Duodenal mucosa (tissue), 2 donors: ENCODE data around the gene VAPB.

Source experiments
- H3K27ac ChIP-seq: one replicate; pipeline ENCODE4 v1.7.0; 2013; ENCODE audit warnings: low read depth, low read length
- H3K27me3 ChIP-seq, 2 donors: one replicate each; pipeline ENCODE4 v1.7.0; 2013; ENCODE audit warnings: low read length in 2 of 2, control low read depth in 1 of 2; ENCODE audit not compliant: insufficient read depth in 2 of 2, control insufficient read depth in 1 of 2
- H3K36me3 ChIP-seq, 2 donors: one replicate each; pipeline ENCODE4 v1.7.0; 2013; ENCODE audit warnings: low read length in 2 of 2, control low read depth in 1 of 2; ENCODE audit not compliant: insufficient read depth in 2 of 2, control insufficient read depth in 1 of 2
- H3K4me1 ChIP-seq, 2 donors: one replicate each; pipeline ENCODE4 v1.7.0; 2013; ENCODE audit warnings: low read length in 2 of 2, control low read depth in 1 of 2; ENCODE audit not compliant: insufficient read depth in 2 of 2, control insufficient read depth in 1 of 2
- H3K4me3 ChIP-seq, 2 donors: one replicate each; pipeline ENCODE4 v1.7.0; 2013; ENCODE audit warnings: low read length in 2 of 2, low read depth in 1 of 2
- H3K9ac ChIP-seq, 2 donors: one replicate each; pipeline ENCODE4 v1.7.0; 2013; ENCODE audit warnings: low read length in 2 of 2, low read depth in 1 of 2
- H3K9me3 ChIP-seq, 2 donors: one replicate each; pipeline ENCODE4 v1.7.0; 2013; ENCODE audit warnings: low read length in 2 of 2, control low read depth in 1 of 2; ENCODE audit not compliant: control insufficient read depth in 1 of 2

The VAPB gene

GRCh38 chr20:58467572-58468527, 78.8 kb downstream of the VAPB start:
- H3K27ac ChIP-seq, result no peak overlapping the region
- H3K4me3 ChIP-seq, result no peak overlapping the region
- H3K9me3 ChIP-seq, result no peaks in the 10 kb centered on the region
- H3K4me1 ChIP-seq, result no peaks in the 10 kb centered on the region
- no peak overlapping the region for H3K9ac ChIP-seq
- H3K27me3 ChIP-seq, result peaks cover 0 to 2% of the 10 kb centered on the region in 2 donors
- no peaks in the 10 kb centered on the region for H3K36me3 ChIP-seq

DNA sequence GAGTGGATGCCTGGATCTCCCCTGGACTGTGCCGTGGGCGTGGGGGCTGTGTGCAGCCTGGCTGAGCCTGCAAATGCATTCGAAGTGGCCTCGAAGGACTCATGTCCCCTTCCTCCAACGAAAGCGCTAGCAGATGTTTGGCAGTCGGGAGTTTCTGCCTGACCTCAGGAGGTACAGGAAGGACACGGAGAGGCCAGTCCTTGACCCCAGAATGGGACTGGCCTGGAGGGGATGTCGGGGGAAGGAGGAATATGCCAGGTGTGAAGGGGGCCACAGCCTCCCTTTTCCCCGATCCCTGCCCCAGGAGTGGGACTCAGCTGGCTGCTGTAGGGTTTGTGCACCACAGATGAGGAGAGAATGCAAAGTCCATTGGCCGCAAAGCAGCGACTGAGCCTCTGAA, 80.6 kb downstream of the VAPB start:
- no peaks in the 10 kb centered on the region for H3K36me3 ChIP-seq
- no peaks in the 10 kb centered on the region for H3K4me1 ChIP-seq
- no peak overlapping the region for H3K27ac ChIP-seq
- peaks cover 0 to 2% of the 10 kb centered on the region in 2 donors for H3K27me3 ChIP-seq
- no peak overlapping the region for H3K9ac ChIP-seq
- H3K4me3 ChIP-seq, result no peak overlapping the region
- no peaks in the 10 kb centered on the region for H3K9me3 ChIP-seq

GRCh38 chr20:58470336-58471192, 81.5 kb downstream of the VAPB start:
- Histone ChIP-seq H3K4me1 (no peaks in the 10 kb centered on the region), H3K4me3 (no peak overlapping the region), H3K9ac (no peak overlapping the region), H3K27ac (no peak overlapping the region), H3K36me3 (no peaks in the 10 kb centered on the region), H3K27me3 (no peaks in the 10 kb centered on the region), H3K9me3 (no peaks in the 10 kb centered on the region)

GRCh38 chr20:58471193-58472164, 82.5 kb downstream of the VAPB start:
- H3K9ac ChIP-seq, result no peak overlapping the region
- no peak overlapping the region for H3K4me3 ChIP-seq
- no peak overlapping the region for H3K27ac ChIP-seq
- H3K36me3 ChIP-seq, result no peaks in the 10 kb centered on the region
- no peaks in the 10 kb centered on the region for H3K9me3 ChIP-seq
- no peaks in the 10 kb centered on the region for H3K27me3 ChIP-seq
- H3K4me1 ChIP-seq, result no peaks in the 10 kb centered on the region

GRCh38 chr20:58472273-58473018, 83.4 kb downstream of the VAPB start:
- Histone ChIP-seq H3K4me1 (no peaks in the 10 kb centered on the region), H3K4me3 (no peak overlapping the region), H3K27me3 (no peaks in the 10 kb centered on the region), H3K27ac (no peak overlapping the region), H3K36me3 (no peaks in the 10 kb centered on the region), H3K9me3 (no peaks in the 10 kb centered on the region), H3K9ac (no peak overlapping the region)

DNA sequence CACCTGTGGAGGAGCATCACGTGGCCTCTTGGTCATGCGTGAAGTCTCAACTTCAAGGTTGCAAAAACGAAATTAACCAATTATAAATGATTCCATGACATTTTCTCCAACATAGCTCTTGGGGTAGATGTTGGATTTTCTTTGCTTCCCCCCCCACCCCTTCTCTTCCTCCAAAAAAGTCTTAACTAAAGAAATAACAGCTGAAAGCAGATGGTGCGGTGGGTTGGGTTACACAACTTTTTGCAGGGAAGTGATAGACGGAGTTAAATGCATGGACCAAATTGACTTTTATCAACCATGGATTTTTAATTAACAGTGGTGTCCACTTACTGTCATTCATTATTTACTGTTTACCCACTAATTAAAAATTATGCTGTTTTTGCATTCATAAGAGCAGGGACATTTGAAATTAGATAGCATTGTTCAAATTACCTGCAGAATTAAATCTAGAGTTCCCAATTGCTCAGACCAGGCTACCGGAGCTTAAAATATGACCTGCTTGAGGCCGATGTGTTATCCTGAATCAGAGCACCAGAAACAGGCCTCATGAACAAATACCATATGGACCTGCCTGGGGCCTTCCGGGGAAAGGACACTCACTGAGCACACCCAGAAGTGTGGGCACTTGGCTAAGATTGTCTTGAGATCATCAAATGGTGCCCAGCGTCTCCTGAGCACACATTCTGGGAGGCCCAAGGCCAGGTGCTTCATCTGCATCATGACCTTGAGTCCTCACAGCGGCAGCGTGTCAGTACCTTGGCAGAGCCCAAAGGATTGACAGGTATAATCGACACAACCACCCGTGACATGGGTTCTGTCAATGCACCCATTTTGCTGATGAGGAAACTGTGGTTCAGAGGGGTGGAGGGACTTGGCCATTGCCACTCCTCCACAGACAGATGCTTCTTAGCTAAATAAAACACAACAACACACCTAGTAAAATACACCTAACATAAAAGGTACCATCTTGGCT, 84.7 kb downstream of the VAPB start:
- Histone ChIP-seq H3K27ac (no peak overlapping the region), H3K36me3 (no peaks in the 10 kb centered on the region), H3K4me3 (no peak overlapping the region), H3K9me3 (peaks cover 0 to 3% of the 10 kb centered on the region in 2 donors), H3K27me3 (no peaks in the 10 kb centered on the region), H3K4me1 (no peaks in the 10 kb centered on the region), H3K9ac (no peak overlapping the region)

GRCh38 chr20:58475466-58475865, 86.4 kb downstream of the VAPB start:
- H3K9ac ChIP-seq, result no peak overlapping the region
- H3K9me3 ChIP-seq, result peaks cover 0 to 3% of the 10 kb centered on the region in 2 donors

GRCh38 chr20:58478141-58478805, 89.2 kb downstream of the VAPB start:
- H3K9ac ChIP-seq, result no peak overlapping the region
- peaks cover 4 to 10% of the 10 kb centered on the region in 2 donors for H3K4me1 ChIP-seq
- no peak overlapping the region for H3K27ac ChIP-seq
- H3K36me3 ChIP-seq, result no peaks in the 10 kb centered on the region
- no peak overlapping the region for H3K4me3 ChIP-seq
- peaks cover 0 to 2% of the 10 kb centered on the region in 2 donors for H3K27me3 ChIP-seq
- H3K9me3 ChIP-seq, result peaks cover 0 to 3% of the 10 kb centered on the region in 2 donors

More at GRCh38 chr20:58475466-58475865, 86.4 kb downstream of the VAPB start:
- Histone ChIP-seq H3K36me3 (no peaks in the 10 kb centered on the region), H3K4me3 (no peak overlapping the region), H3K27ac (no peak overlapping the region), H3K27me3 (no peaks in the 10 kb centered on the region), H3K4me1 (no peaks in the 10 kb centered on the region)
